ENCODE data around the gene UBE4B. TPM values are rescaled to one million over a fixed set of nuclear protein-coding genes. Genes with fewer than 3 reads are reported as not detected.
A peak's percentile ranks its signal among the peaks of the same experiment; 100 is the strongest.

Gene UBE4B
- total and polyA plus RNA-seq, 2 of the 13 experiments (the other 11 are each of a cell fraction or from before 2014, with no cell fraction given), result 15.2 to 24.8 TPM

GRCh38 chr1:10027027-10027426 lies 5.7 kb upstream of the UBE4B start:
- intact Hi-C loops (cut with micrococcal nuclease; ENCODE audit: unreplicated experiment), result no loop called here
- FAIRE-seq, result no peak

More at GRCh38 chr1:10027027-10027426, 5.7 kb upstream of the UBE4B start:
- Histone ChIP-seq H4K20me1 (ENCODE audit: insufficient read depth, low read length) (no peaks in the 10 kb centered on the region), H2AFZ (ENCODE audit: low read length) (no peak overlapping the region), H3K27me3 (ENCODE audit: control insufficient read depth in 1 of 2, insufficient read depth in 2 of 2, low read length in 2 of 2) (no peaks in the 10 kb centered on the region), H3K27ac (ENCODE audit: extremely low read length, insufficient read depth, low read length) (no peak overlapping the region), H3K4me3 (replicated peaks in 1 of 3; ENCODE audit: insufficient read depth in 1 of 3, low read depth in 2 of 3, low read length in 3 of 3) (no peak overlapping the region), H3K36me3 (replicated peaks in 1 of 2; ENCODE audit: control insufficient read depth in 1 of 2, insufficient read depth in 2 of 2, low read length in 2 of 2) (no peaks in the 10 kb centered on the region), H3K4me1 (ENCODE audit: insufficient read depth, low read length) (peaks cover 10% of the 10 kb centered on the region; the same call in 1 of the 2 replicates), H3K4me2 (ENCODE audit: low read depth, low read length) (no peak overlapping the region), H3K9me3 (ENCODE audit: low read length) (peaks cover 3% of the 10 kb centered on the region; the same call in 1 of the 2 replicates), H3K79me2 (ENCODE audit: insufficient read depth, low read length) (no peaks in the 10 kb centered on the region), H3K9ac (ENCODE audit: insufficient read depth, low read depth, low read length) (no peak overlapping the region)
- CTCF ChIA-PET (ENCODE audit: low intra/inter-chr PET ratio, low total read pairs), result no interaction called here
- in situ Hi-C loops (cut with HindIII; ENCODE audit: extremely low pct_ligation_motif_present, low pct_unique_long_range_greater_than_20kb), result no loop called here
- no peak for TF ChIP-seq HINFP (CRISPR knock-in tag; IDR thresholded peaks at IDR 0.05; ENCODE audit: low read depth)
- no peak for TF ChIP-seq ZNF710 (CRISPR knock-in tag; IDR thresholded peaks at IDR 0.05; ENCODE audit: borderline replicate concordance)
- TF ChIP-seq MAFK (conservative IDR thresholded peaks at IDR 0.05 in 1 of 2, IDR thresholded peaks at IDR 0.05 in 1 of 2; ENCODE audit: low read length in 2 of 2), result peak; percentile 25 to 78; a peak in 3 of 4 replicates
- TF ChIP-seq MAFF (IDR thresholded peaks at IDR 0.05; ENCODE audit: low read depth, low read length), result peak; percentile 53; the same call in 1 of the 2 replicates
- no peak for ATAC-seq
- no peak for DNase-seq (ENCODE audit: low spot score)
- POLR2A ChIA-PET, result no interaction called here
- BruUV-seq (replicated peaks), result no TSS peak

All from HepG2 (cell line).